H9 (cell line): ENCODE measurements around the gene ID4. TPM values are rescaled to one million over a fixed set of nuclear protein-coding genes. Genes with fewer than 3 reads are reported as not detected.

ENCODE experiments used
- DNase-seq: peaks from one replicate; pipeline ENCODE4 v3.0.0-alpha.2; 2017
- H2AFZ ChIP-seq: one replicate; pipeline ENCODE4 v1.6.1; 2013; ENCODE audit warnings: mild to moderate bottlenecking, low read length, control low read depth, moderate library complexity
- H2AK5ac ChIP-seq: 2 replicates; pipeline ENCODE4 v1.6.1; 2013; ENCODE audit warnings: low read length, control low read depth, mixed read lengths; ENCODE audit not compliant: insufficient read length
- H2BK120ac ChIP-seq: one replicate; pipeline ENCODE4 v1.6.1; 2013; ENCODE audit warnings: low read depth, mild to moderate bottlenecking, low read length, control low read depth, inconsistent platforms; ENCODE audit not compliant: poor library complexity, severe bottlenecking
- H2BK12ac ChIP-seq: 2 replicates; pipeline ENCODE4 v1.6.1; 2013; ENCODE audit warnings: low read length, control low read depth, mixed read lengths, low read depth; ENCODE audit not compliant: insufficient read length
- H2BK15ac ChIP-seq: 2 replicates; pipeline ENCODE4 v1.6.1; 2013; ENCODE audit warnings: low read depth, low read length, control low read depth
- H2BK20ac ChIP-seq: one replicate; pipeline ENCODE4 v1.6.1; 2013; ENCODE audit warnings: low read depth, mild to moderate bottlenecking, low read length, control low read depth, inconsistent platforms; ENCODE audit not compliant: poor library complexity, severe bottlenecking
- H2BK5ac ChIP-seq: 2 replicates; pipeline ENCODE4 v1.6.1; 2013; ENCODE audit warnings: low read length, control low read depth, mixed read lengths; ENCODE audit not compliant: insufficient read length
- H3K14ac ChIP-seq: 2 replicates; pipeline ENCODE4 v1.6.1; 2013; ENCODE audit warnings: low read length, control low read depth; ENCODE audit not compliant: insufficient read depth
- H3K18ac ChIP-seq: 2 replicates; pipeline ENCODE4 v1.6.1; 2013; ENCODE audit warnings: low read depth, mild to moderate bottlenecking, mixed read lengths, low read length, control low read depth; ENCODE audit not compliant: insufficient read length
- H3K23ac ChIP-seq: 2 replicates; pipeline ENCODE4 v1.6.1; 2013; ENCODE audit warnings: low read length, control low read depth, mixed read lengths, low read depth; ENCODE audit not compliant: insufficient read length
- H3K23me2 ChIP-seq: 2 replicates; pipeline ENCODE4 v1.6.1; 2013; ENCODE audit warnings: low read depth, mild to moderate bottlenecking, mixed read lengths, low read length, control low read depth; ENCODE audit not compliant: insufficient read length, poor library complexity, severe bottlenecking
- H3K27ac ChIP-seq: 2 replicates; pipeline ENCODE4 v1.5.1; 2013; ENCODE audit warnings: low read length, control low read depth, mixed read lengths, low read depth; ENCODE audit not compliant: insufficient read length
- H3K27me3 ChIP-seq: 2 replicates; pipeline ENCODE4 v1.6.1; 2013; ENCODE audit warnings: low read length, control low read depth, inconsistent platforms; ENCODE audit not compliant: insufficient read depth
- H3K4ac ChIP-seq: 2 replicates; pipeline ENCODE4 v1.6.1; 2013; ENCODE audit warnings: low read depth, mild to moderate bottlenecking, control low read depth, inconsistent platforms, low read length, moderate library complexity
- H3K4me1 ChIP-seq: 2 replicates; pipeline ENCODE4 v1.6.1; 2013; ENCODE audit warnings: low read length, control low read depth, inconsistent platforms; ENCODE audit not compliant: insufficient read depth
- H3K4me2 ChIP-seq: 2 replicates; pipeline ENCODE4 v1.6.1; 2013; ENCODE audit warnings: low read length, control low read depth, mixed read lengths; ENCODE audit not compliant: insufficient read length, insufficient read depth
- H3K56ac ChIP-seq: 2 replicates; pipeline ENCODE4 v1.6.1; 2013; ENCODE audit warnings: low read depth, mild to moderate bottlenecking, mixed read lengths, low read length, control low read depth; ENCODE audit not compliant: insufficient read length
- H3K79me1 ChIP-seq: 2 replicates; pipeline ENCODE4 v1.6.1; 2013; ENCODE audit warnings: low read depth, mild to moderate bottlenecking, moderate library complexity, low read length, control low read depth, inconsistent platforms; ENCODE audit not compliant: insufficient read depth, poor library complexity, severe bottlenecking
- H3K79me2 ChIP-seq: 2 replicates; pipeline ENCODE4 v1.6.1; 2013; ENCODE audit warnings: low read length, control low read depth, inconsistent platforms; ENCODE audit not compliant: insufficient read depth
- H3K9ac ChIP-seq: 2 replicates; pipeline ENCODE4 v1.6.1; 2013; ENCODE audit warnings: low read length, control low read depth, mixed read lengths; ENCODE audit not compliant: insufficient read length; ENCODE audit errors: extremely low read depth
- H3K9me3 ChIP-seq: one replicate; pipeline ENCODE4 v1.6.1; 2013; ENCODE audit warnings: low read depth, low read length, inconsistent platforms; ENCODE audit not compliant: control insufficient read depth
- H3T11ph ChIP-seq: one replicate; pipeline ENCODE4 v1.6.1; 2013; ENCODE audit warnings: mild to moderate bottlenecking, low read length, control low read depth, inconsistent platforms
- H4K20me1 ChIP-seq: one replicate; pipeline ENCODE4 v1.6.1; 2013; ENCODE audit not compliant: control insufficient read depth, insufficient read length, insufficient read depth
- H4K5ac ChIP-seq: 2 replicates; pipeline ENCODE4 v1.6.1; 2013; ENCODE audit warnings: low read depth, mild to moderate bottlenecking, mixed read lengths, low read length, control low read depth; ENCODE audit not compliant: insufficient read length
- H4K8ac ChIP-seq: replicated peaks from 2 replicates; pipeline ENCODE4 v1.6.1; 2013; ENCODE audit warnings: low read length, control low read depth, mixed read lengths, low read depth; ENCODE audit not compliant: insufficient read length
- H4K91ac ChIP-seq: 2 replicates; pipeline ENCODE4 v1.6.1; 2013; ENCODE audit warnings: low read depth, mild to moderate bottlenecking, moderate library complexity, mixed read lengths, low read length, control low read depth; ENCODE audit not compliant: insufficient read length
- H3K27ac Mint-ChIP-seq, 3 experiments: 2 replicates in 2 of 3; 3 replicates in 1 of 3; pipeline ENCODE4 v1.8.0; 2020 to 2021; ENCODE audit warnings: mixed read lengths in 3 of 3, mild to moderate bottlenecking in 1 of 3, moderate library complexity in 1 of 3
- H3K27me3 Mint-ChIP-seq: 2 replicates; pipeline ENCODE4 v1.8.0; 2021; ENCODE audit warnings: low read depth, mild to moderate bottlenecking, moderate library complexity, mixed read lengths
- H3K36me3 Mint-ChIP-seq, 3 experiments: 2 replicates in 2 of 3; 3 replicates in 1 of 3; pipeline ENCODE4 v1.8.0; 2020 to 2021; ENCODE audit warnings: low read depth in 3 of 3, mixed read lengths in 3 of 3; ENCODE audit not compliant: insufficient read depth in 1 of 3
- H3K4me1 Mint-ChIP-seq, 2 experiments: 2 replicates each; pipeline ENCODE4 v1.8.0; 2020; ENCODE audit warnings: mixed read lengths in 2 of 2
- H3K4me3 Mint-ChIP-seq, 2 experiments: 2 replicates in 1 of 2; 3 replicates in 1 of 2; pipeline ENCODE4 v1.8.0; 2020 to 2021; ENCODE audit warnings: mild to moderate bottlenecking in 2 of 2, mixed read lengths in 2 of 2, moderate library complexity in 1 of 2
- H3K9me3 Mint-ChIP-seq, 2 experiments: 2 replicates in 1 of 2; 3 replicates in 1 of 2; pipeline ENCODE4 v1.8.0; 2020; ENCODE audit warnings: mild to moderate bottlenecking in 2 of 2, mixed read lengths in 2 of 2, moderate library complexity in 1 of 2
- CTCF ChIP-seq: fragments of 200-600 bp; sonication (generic); conservative IDR thresholded peaks from 3 replicates; pipeline ENCODE4 v1.8.0; 2021; ENCODE audit warnings: antibody characterized with exemption, mild to moderate bottlenecking
- WGBS: extraction: QIAGEN DNeasy Blood & Tissue Kit; methylation state at CpG from one replicate; pipeline ENCODE4 v1.1.7; 2013; ENCODE audit warnings: missing lambda C conversion rate, low lambda C conversion rate, mixed read lengths; ENCODE audit not compliant: insufficient read length; ENCODE audit errors: extremely low coverage; 5-methylcytosine and 5-hydroxymethylcytosine counted together
- total RNA-seq: library from RNA; stranded (reverse); gene quantifications from 2 replicates; pipeline ENCODE4 v1.2.1, GENCODE V29; 2021

The ID4 gene
- total RNA-seq, 1 experiment from 2014 or later: 14.0 TPM

GRCh38 chr6:19838442-19839236, 1.5 kb downstream of the ID4 start:
- Histone ChIP-seq H2BK20ac (no peak overlapping the region), H2BK5ac (no peak overlapping the region), H3T11ph (no peak overlapping the region), H3K14ac (peak overlapping the region; percentile 71), H2BK120ac (no peak overlapping the region), H3K79me1 (no peaks in the 10 kb centered on the region), H3K27ac (no peak overlapping the region), H3K56ac (no peak overlapping the region), H2BK12ac (no peak overlapping the region), H4K8ac (no peak overlapping the region), H3K23me2 (peaks cover 3% of the 10 kb centered on the region), H2AK5ac (no peak overlapping the region), H3K4me2 (peak overlapping the region; percentile 71), H3K9ac (peak overlapping the region; percentile 9), H4K20me1 (no peaks in the 10 kb centered on the region), H3K79me2 (no peaks in the 10 kb centered on the region), H3K4me1 (peaks cover 2% of the 10 kb centered on the region; the same call in 1 of the 2 replicates), H3K4ac (no peak overlapping the region), H2AFZ (no peak overlapping the region), H2BK15ac (no peak overlapping the region), H4K5ac (no peak overlapping the region), H3K9me3 (no peaks in the 10 kb centered on the region), H4K91ac (no peak overlapping the region), H3K27me3 (peaks cover 2% of the 10 kb centered on the region; the same call in 1 of the 2 replicates), H3K18ac (peak overlapping the region; percentile 13), H3K23ac (no peak overlapping the region)
- Mint-ChIP-seq H3K4me1 (peaks cover 42 to 48% of the 10 kb centered on the region in 2 experiments), H3K36me3 (peaks cover 0 to 21% (median 15%) of the 10 kb centered on the region in 3 experiments; a peak in 4 of 7 replicates), H3K27me3 (peaks cover 22% of the 10 kb centered on the region), H3K4me3 (peak overlapping the region; percentile 76 to 92), H3K9me3 (peaks cover 0 to 6% of the 10 kb centered on the region in 2 experiments; a peak in 3 of 5 replicates), H3K27ac (peak overlapping the region in 2 of 3 experiments; percentile 28 to 96; a peak in 3 of 7 replicates)
- no peak for TF ChIP-seq CTCF
- peak; percentile 74 for DNase-seq
- no CpG with 5 or more reads among the region's 63 CpGs for WGBS
